ENCODE measurements around the gene IGSF21.

IGSF21 gene

GRCh38 chr1:18121072-18121820 lies 13.6 kb downstream of the IGSF21 start:
- DNase-seq, result no peak

GRCh38 chr1:18123467-18123992 lies 15.9 kb downstream of the IGSF21 start:
- no peak for DNase-seq

- DNase-seq, result no peak
Observed at GRCh38 chr1:18124977-18125376, 17.4 kb downstream of the IGSF21 start.

- DNase-seq, result no peak
Observed at GRCh38 chr1:18126616-18127015, 19.0 kb downstream of the IGSF21 start.

- DNase-seq, result no peak
Observed at GRCh38 chr1:18128298-18128697, 20.7 kb downstream of the IGSF21 start.

- no peak for DNase-seq
Observed at GRCh38 chr1:18130356-18130755, 22.8 kb downstream of the IGSF21 start.

- no peak for DNase-seq
Observed at GRCh38 chr1:18132022-18132710, 24.6 kb downstream of the IGSF21 start.

GRCh38 chr1:18132711-18133541 lies 25.3 kb downstream of the IGSF21 start:
- DNase-seq, result no peak

- DNase-seq, result no peak
Observed at GRCh38 chr1:18134324-18135046, 26.9 kb downstream of the IGSF21 start.

- no peak for DNase-seq
Observed at GRCh38 chr1:18137759-18138345, 30.3 kb downstream of the IGSF21 start.

GRCh38 chr1:18139198-18139981 lies 31.8 kb downstream of the IGSF21 start:
- DNase-seq, result no peak

GRCh38 chr1:18140411-18140810 lies 32.8 kb downstream of the IGSF21 start:
- no peak for DNase-seq

GRCh38 chr1:18141661-18142060 lies 34.1 kb downstream of the IGSF21 start:
- no peak for DNase-seq

GRCh38 chr1:18142471-18142870 lies 34.9 kb downstream of the IGSF21 start:
- no peak for DNase-seq

GRCh38 chr1:18142969-18143368 lies 35.4 kb downstream of the IGSF21 start:
- DNase-seq, result no peak

- DNase-seq, result no peak
Observed at GRCh38 chr1:18144062-18144461, 36.5 kb downstream of the IGSF21 start.

- no peak for DNase-seq
Observed at GRCh38 chr1:18144916-18145647, 37.5 kb downstream of the IGSF21 start.

- no peak for DNase-seq
Observed at GRCh38 chr1:18145851-18146618, 38.4 kb downstream of the IGSF21 start.

- no peak for DNase-seq
Observed at GRCh38 chr1:18146886-18147285, 39.3 kb downstream of the IGSF21 start.

- no peak for DNase-seq
Observed at GRCh38 chr1:18147672-18148071, 40.1 kb downstream of the IGSF21 start.
